OCI-LY7 (cell line): ENCODE measurements around the gene ROR2. TPM values are rescaled to one million over a fixed set of nuclear protein-coding genes. Genes with fewer than 3 reads are reported as not detected.

Experiments
- BruUV-seq: library from RNA; stranded (reverse); fragments of 400-500 nt; replicated peaks from 2 replicates; lab custom pipeline; 2021; lab: Mats Ljungman, UMichigan
- CTCF ChIA-PET: fragments of 300-600 bp; sonication (Branson Sonifier 250); formaldehyde crosslinking; loops from one replicate; lab custom pipeline; 2022; ENCODE audit warnings: antibody characterized with exemption; ENCODE audit not compliant: unreplicated experiment; lab: Charles Lee
- POLR2A ChIA-PET: fragments of 300-600 bp; sonication (Branson Sonifier 250); formaldehyde crosslinking; loops from one replicate; lab custom pipeline; 2022; ENCODE audit warnings: antibody characterized with exemption; lab: Charles Lee
- DNase-seq: peaks from one replicate; pipeline ENCODE4 v3.0.0-alpha.2; 2015; ENCODE audit warnings: low spot score
- H2AFZ ChIP-seq: fragments of 200-600 bp; sonication (generic), shearing (Covaris generic); 2 replicates; pipeline ENCODE4 v1.6.1; 2014; ENCODE audit warnings: mild to moderate bottlenecking, antibody characterized with exemption, low read length, moderate library complexity
- H3K27ac ChIP-seq: fragments of 200-600 bp; sonication (generic); 2 replicates; pipeline ENCODE4 v1.5.1; 2014; ENCODE audit warnings: mixed run types, low read depth, mild to moderate bottlenecking, moderate library complexity, low read length, inconsistent platforms; ENCODE audit not compliant: poor library complexity, severe bottlenecking
- H3K36me3 ChIP-seq: fragments of 200-600 bp; sonication (generic); 2 replicates; pipeline ENCODE4 v1.6.1; 2014; ENCODE audit warnings: mild to moderate bottlenecking, antibody characterized with exemption, low read length, moderate library complexity, mixed read lengths; ENCODE audit not compliant: insufficient read depth
- H3K4me1 ChIP-seq: fragments of 200-600 bp; sonication (generic); 2 replicates; pipeline ENCODE4 v1.5.1; 2014; ENCODE audit warnings: mild to moderate bottlenecking, low read length; ENCODE audit not compliant: insufficient read depth, poor library complexity, severe bottlenecking
- H3K4me2 ChIP-seq: fragments of 200-600 bp; sonication (generic); 2 replicates; pipeline ENCODE4 v1.6.1; 2014; ENCODE audit warnings: mild to moderate bottlenecking, low read length
- H3K4me3 ChIP-seq: fragments of 200-600 bp; sonication (generic); 2 replicates; pipeline ENCODE4 v1.5.1; 2014; ENCODE audit warnings: mild to moderate bottlenecking, low read depth, low read length; ENCODE audit not compliant: poor library complexity, severe bottlenecking
- H3K79me2 ChIP-seq: fragments of 200-600 bp; sonication (generic); 2 replicates; pipeline ENCODE4 v1.6.1; 2016; ENCODE audit warnings: low read depth, mild to moderate bottlenecking, low read length, moderate library complexity, mixed read lengths; ENCODE audit not compliant: insufficient read depth
- H3K9me2 ChIP-seq: fragments of 200-600 bp; sonication (generic); 2 replicates; pipeline ENCODE4 v1.6.1; 2016; ENCODE audit warnings: mild to moderate bottlenecking, low read length, mixed read lengths; ENCODE audit not compliant: insufficient read depth
- H3K9me3 ChIP-seq: fragments of 200-600 bp; sonication (generic); 2 replicates; pipeline ENCODE4 v1.6.1; 2014; ENCODE audit warnings: mild to moderate bottlenecking, mixed run types, low read length, mixed read lengths
- H4K20me1 ChIP-seq: fragments of 200-600 bp; sonication (generic); 2 replicates; pipeline ENCODE4 v1.6.1; 2014; ENCODE audit warnings: mild to moderate bottlenecking, antibody characterized with exemption, low read length, moderate library complexity, mixed read lengths; ENCODE audit not compliant: insufficient read depth
- CTCF ChIP-seq: fragments of 200-600 bp; sonication (generic); conservative IDR thresholded peaks from 2 replicates; pipeline ENCODE4 v1.5.1; 2014; ENCODE audit warnings: mild to moderate bottlenecking, antibody characterized with exemption, low read length, moderate library complexity, mixed read lengths
- EZH2phosphoT487 ChIP-seq: fragments of 200-600 bp; sonication (generic); IDR thresholded peaks from 2 replicates; pipeline ENCODE4 v1.6.1; 2018; ENCODE audit warnings: low read depth, borderline replicate concordance, mild to moderate bottlenecking, mixed run types, antibody characterized with exemption, low read length, moderate library complexity, mixed read lengths
- intact Hi-C: fragments of 100-400 bp; cut with micrococcal nuclease; formaldehyde crosslinking; loops from one replicate; pipeline ENCODE4 v1.10.0; 2022; ENCODE audit not compliant: unreplicated experiment
- total RNA-seq, 2 experiments: library from RNA; depleted of rRNA in 1 of 2; stranded (reverse); fragments of >200 nt in 1 of 2; shearing (Covaris generic) in 1 of 2; gene quantifications; 2 replicates each; pipeline ENCODE4 v1.2.3, GENCODE V29; 2014 to 2022

The ROR2 gene
- total RNA-seq, 2 experiments from 2014 or later, result 0.10 to 0.19 TPM

- no peaks in the 10 kb centered on the region for H3K36me3 ChIP-seq
- CTCF ChIA-PET, result no interaction called here
- no peak for TF ChIP-seq CTCF
- TF ChIP-seq EZH2phosphoT487, result no peak
- H3K9me3 ChIP-seq, result no peaks in the 10 kb centered on the region
- H3K27ac ChIP-seq, result no peak overlapping the region
- no peak overlapping the region for H3K4me2 ChIP-seq
- intact Hi-C loops, result loop anchor here (10.0 kb wide), 1 partner anchor 70 kb away; no protein-coding TSS in a partner anchor
- H3K9me2 ChIP-seq, result no peaks in the 10 kb centered on the region
- H3K4me1 ChIP-seq, result peaks cover 13% of the 10 kb centered on the region
- no TSS peak for BruUV-seq
- no peak overlapping the region for H2AFZ ChIP-seq
- DNase-seq, result no peak
- no peaks in the 10 kb centered on the region for H3K79me2 ChIP-seq
- POLR2A ChIA-PET, result no interaction called here
- no peak overlapping the region for H3K4me3 ChIP-seq
- H4K20me1 ChIP-seq, result no peaks in the 10 kb centered on the region
These were observed 35.6 kb downstream of the ROR2 start for GRCh38 chr9:91914404-91914803.

GRCh38 chr9:91913986-91914385 is 36.0 kb downstream of the ROR2 start:
- H3K9me3 ChIP-seq, result no peaks in the 10 kb centered on the region

More at GRCh38 chr9:91913986-91914385, 36.0 kb downstream of the ROR2 start:
- Histone ChIP-seq H3K79me2 (no peaks in the 10 kb centered on the region), H3K4me3 (no peak overlapping the region), H3K36me3 (no peaks in the 10 kb centered on the region), H3K4me2 (no peak overlapping the region), H3K27ac (no peak overlapping the region), H3K9me2 (no peaks in the 10 kb centered on the region), H4K20me1 (no peaks in the 10 kb centered on the region), H3K4me1 (peaks cover 16% of the 10 kb centered on the region), H2AFZ (no peak overlapping the region)
- CTCF ChIA-PET, result no interaction called here
- BruUV-seq, result no TSS peak
- intact Hi-C loops, result loop anchor here (10.0 kb wide), 1 partner anchor 69 kb away; no protein-coding TSS in a partner anchor
- POLR2A ChIA-PET, result no interaction called here
- DNase-seq, result no peak
- TF ChIP-seq EZH2phosphoT487, result no peak
- no peak for TF ChIP-seq CTCF
